Measurements from ENCODE around the gene PSTPIP1.

Gene PSTPIP1

GRCh38 chr15:77039848-77040247, 44.9 kb downstream of the PSTPIP1 start:
- TF ChIP-seq, protein P1, sequence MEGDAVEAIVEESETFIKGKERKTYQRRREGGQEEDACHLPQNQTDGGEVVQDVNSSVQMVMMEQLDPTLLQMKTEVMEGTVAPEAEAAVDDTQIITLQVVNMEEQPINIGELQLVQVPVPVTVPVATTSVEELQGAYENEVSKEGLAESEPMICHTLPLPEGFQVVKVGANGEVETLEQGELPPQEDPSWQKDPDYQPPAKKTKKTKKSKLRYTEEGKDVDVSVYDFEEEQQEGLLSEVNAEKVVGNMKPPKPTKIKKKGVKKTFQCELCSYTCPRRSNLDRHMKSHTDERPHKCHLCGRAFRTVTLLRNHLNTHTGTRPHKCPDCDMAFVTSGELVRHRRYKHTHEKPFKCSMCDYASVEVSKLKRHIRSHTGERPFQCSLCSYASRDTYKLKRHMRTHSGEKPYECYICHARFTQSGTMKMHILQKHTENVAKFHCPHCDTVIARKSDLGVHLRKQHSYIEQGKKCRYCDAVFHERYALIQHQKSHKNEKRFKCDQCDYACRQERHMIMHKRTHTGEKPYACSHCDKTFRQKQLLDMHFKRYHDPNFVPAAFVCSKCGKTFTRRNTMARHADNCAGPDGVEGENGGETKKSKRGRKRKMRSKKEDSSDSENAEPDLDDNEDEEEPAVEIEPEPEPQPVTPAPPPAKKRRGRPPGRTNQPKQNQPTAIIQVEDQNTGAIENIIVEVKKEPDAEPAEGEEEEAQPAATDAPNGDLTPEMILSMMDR (IDR thresholded peaks at IDR 0.05; ENCODE audit: control insufficient read depth, extremely low read depth, insufficient read depth) = no peak
- no peak overlapping the region for H3K4me3 ChIP-seq (ENCODE audit: low read depth, low read length)
- DNase-seq (ENCODE audit: low read depth) = no peak

GRCh38 chr15:77040673-77041072, 45.7 kb downstream of the PSTPIP1 start:
- no peak overlapping the region for H3K4me3 ChIP-seq (ENCODE audit: low read depth, low read length)
- TF ChIP-seq, protein P1 (IDR thresholded peaks at IDR 0.05; ENCODE audit: control insufficient read depth, extremely low read depth, insufficient read depth) = no peak
- no peak for DNase-seq (ENCODE audit: low read depth)

DNA sequence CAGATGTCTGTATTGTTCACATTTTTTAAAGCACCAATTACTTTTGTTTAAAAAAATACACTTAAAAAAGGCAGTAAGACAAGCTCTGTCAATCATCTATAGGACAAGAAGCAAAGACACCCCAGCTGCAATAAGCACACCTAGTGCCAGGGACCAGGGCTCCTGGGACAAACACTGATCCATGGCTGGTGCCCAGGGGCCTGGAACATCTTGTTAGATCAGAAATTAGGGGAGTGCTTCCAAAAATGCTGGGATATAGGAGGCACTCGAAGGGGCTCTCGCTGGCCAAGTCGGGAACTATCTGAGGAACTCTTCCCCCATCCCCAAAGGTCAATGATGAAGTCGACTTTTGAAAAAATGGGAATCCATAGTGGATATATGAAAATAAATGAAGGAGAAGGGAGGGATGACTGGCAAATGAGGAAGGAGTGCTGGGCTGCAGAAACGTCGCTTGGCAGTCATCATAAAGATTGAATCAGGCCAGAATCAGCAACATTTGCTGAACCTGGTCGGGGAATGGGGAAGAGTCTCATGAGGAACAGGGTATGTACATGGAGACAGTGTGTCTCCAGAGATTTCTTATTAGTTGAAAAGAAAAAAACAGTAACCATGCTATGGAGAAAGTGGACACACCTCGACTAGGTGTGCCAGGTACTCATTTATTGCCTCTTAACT, 47.5 kb downstream of the PSTPIP1 start:
- H3K4me3 ChIP-seq (ENCODE audit: low read depth, low read length) = no peak overlapping the region
- TF ChIP-seq, protein P1 (IDR thresholded peaks at IDR 0.05; ENCODE audit: control insufficient read depth, extremely low read depth, insufficient read depth) = no peak
- DNase-seq (ENCODE audit: low read depth) = no peak

DNA sequence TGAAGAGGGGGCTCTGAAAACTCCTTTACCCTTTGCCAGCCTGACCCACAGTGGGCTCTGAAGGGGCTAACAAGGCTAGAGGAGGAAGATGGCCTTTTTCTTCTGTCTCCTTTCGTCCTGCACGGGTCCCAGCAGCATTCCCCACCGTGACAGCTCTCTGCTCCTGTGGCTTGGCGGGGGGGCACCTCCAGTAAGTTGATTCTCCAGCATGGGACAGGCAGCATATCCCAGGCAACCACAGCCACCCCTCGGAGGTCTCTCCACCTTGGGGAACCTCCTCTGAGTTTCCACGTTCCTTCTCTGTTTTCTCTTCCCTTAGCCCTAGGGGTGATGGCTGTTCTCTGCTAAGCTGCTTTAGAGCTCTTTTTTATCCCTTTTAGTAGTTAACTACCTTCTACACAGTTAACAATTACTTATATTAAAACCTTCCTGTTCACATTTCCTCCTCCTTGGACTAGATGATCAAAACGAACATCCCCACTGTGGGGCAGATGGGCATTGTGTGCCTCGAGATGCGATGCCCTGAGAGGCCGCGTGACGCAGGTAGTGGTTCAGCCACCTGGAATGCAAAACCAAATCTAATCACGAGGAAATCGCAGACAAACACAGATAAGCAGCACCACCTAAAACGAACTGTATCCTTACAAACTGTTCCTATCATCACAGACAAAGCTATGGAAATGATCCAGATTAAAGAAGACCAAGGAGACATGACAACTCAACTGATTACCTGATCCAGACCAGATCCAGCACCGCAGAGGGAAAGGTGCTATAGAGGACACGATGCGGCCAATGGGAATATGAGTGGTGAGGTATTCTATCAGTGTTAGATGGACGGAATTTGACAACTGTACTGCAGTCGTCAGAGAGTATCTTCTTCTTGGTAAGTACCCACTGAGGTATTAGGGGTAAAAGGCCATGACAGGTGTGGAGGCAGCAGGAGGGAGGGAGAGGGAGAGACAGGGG, 48.3 kb downstream of the PSTPIP1 start:
- no peak overlapping the region for H3K4me3 ChIP-seq (ENCODE audit: low read depth, low read length)
- TF ChIP-seq, protein P1 (IDR thresholded peaks at IDR 0.05; ENCODE audit: control insufficient read depth, extremely low read depth, insufficient read depth) = no peak
- no peak for DNase-seq (ENCODE audit: low read depth)

DNA sequence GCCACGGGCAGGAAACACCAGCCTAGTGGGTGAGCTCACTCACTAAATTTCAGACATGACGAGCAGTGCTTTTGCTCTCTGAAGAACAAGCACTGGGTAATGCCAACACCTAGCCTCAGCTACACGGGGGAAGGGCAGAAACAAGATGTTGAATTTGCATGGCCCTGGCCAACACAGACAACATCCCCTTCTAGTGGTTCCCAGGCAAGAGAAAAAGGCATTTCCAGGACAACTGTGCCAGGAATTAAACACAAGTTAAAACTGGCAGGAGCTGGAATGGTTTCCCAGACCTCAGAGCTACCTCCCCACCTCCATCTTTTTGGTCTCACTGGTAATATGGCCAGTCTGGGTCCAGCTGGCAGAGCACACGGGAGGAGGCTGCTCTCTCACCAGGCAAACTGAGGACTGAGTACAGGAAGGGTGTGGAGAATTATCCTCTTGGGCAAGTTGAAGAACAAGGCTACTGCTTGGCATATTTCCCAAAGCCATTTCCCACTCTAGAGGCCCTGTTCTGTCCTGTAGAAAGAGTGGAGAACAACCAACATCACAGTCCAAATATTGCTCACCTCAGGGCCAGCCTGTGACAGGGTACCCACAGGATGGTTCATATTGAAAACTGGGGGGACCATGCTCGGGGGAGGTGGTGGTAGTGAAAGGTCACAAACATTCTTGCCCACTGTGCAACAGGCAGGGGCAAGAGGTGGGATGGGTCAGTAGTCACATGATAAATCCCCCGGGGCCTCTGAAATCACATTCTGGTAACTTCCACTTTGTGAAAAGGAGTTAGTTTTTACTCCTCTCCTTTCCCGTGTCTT, 49.5 kb downstream of the PSTPIP1 start:
- TF ChIP-seq, protein P1 (IDR thresholded peaks at IDR 0.05; ENCODE audit: control insufficient read depth, extremely low read depth, insufficient read depth) = no peak
- H3K4me3 ChIP-seq (ENCODE audit: low read depth, low read length) = no peak overlapping the region
- no peak for DNase-seq (ENCODE audit: low read depth)

DNA sequence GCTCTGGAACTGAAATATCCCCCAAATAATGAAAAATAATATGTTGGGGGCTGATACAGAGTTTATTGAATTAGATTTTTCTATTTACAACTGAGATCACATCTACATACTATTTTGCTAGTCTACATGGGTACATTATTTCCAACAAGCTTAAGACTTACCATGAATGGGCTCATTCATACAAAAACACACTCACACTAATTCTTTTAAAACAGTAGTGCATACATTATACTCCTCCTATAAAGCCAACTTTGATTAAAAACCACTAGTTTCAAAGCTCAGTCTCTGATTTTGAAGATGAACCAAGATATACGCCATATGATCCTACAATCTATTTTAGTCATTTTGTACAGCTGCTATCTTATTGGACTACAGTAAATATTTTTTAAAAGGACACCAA, 51.1 kb downstream of the PSTPIP1 start:
- no peak overlapping the region for H3K4me3 ChIP-seq (ENCODE audit: low read depth, low read length)
- DNase-seq (ENCODE audit: low read depth) = no peak
- TF ChIP-seq, protein P1 (IDR thresholded peaks at IDR 0.05; ENCODE audit: control insufficient read depth, extremely low read depth, insufficient read depth) = no peak

Data from LNCaP clone FGC (cell line).